NCI-H1105 (cell line): ENCODE results near the gene SRGAP1.

Experiments
- DNase-seq: peaks from one replicate; lab custom pipeline; 2025; lab: John Stamatoyannopoulos, UW

The SRGAP1 gene

DNA sequence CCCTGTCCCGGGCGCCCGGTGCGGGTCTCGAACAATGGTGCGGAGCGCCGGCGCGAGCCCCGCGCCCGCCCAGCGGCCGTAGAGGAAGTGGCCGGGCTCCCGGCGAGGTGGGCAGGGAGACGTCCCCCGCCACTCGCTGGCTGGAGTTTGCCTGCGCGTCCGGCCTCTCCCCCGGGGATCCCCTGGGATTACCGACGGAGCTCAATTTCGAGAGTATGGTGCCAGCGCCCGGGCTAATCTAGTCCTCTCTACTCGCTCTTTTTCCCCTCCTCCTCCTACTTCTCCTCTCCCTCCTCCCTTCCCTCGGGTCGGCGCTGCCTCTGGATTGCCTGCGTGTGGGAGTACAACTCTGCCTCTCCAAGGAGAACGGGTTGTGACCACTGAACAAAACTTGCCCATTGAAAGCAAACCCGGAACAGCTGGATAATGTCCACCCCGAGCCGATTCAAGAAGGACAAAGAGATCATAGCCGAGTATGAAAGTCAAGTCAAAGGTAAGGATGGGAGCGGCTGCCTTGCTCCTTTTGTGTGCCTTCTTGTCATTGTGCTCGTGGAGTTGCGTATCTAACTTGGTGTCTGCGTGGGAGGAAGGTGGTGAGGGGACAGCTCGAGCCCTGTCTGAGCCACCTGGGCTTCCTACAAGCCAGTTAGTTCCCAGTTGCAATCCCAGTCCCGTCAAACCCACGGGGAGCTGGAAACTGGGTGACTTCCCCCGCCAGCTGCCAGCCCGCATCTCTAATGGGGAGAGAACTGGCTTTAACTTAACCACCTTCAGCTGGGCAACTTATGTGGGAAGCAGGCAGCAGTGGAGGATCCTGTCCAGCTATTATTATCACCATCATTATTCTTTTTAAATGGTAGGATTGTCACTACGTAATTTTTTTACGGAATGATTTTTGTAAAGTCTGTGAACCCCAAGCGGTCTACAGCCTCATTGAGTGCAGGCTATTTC is at the start of gene SRGAP1:
SRGAP1 (plus strand) TSS at position 310 of the 951 bp plus-strand sequence; CDS start at position 427, 117 bp downstream.
- DNase-seq, result peak; percentile 48

DNA sequence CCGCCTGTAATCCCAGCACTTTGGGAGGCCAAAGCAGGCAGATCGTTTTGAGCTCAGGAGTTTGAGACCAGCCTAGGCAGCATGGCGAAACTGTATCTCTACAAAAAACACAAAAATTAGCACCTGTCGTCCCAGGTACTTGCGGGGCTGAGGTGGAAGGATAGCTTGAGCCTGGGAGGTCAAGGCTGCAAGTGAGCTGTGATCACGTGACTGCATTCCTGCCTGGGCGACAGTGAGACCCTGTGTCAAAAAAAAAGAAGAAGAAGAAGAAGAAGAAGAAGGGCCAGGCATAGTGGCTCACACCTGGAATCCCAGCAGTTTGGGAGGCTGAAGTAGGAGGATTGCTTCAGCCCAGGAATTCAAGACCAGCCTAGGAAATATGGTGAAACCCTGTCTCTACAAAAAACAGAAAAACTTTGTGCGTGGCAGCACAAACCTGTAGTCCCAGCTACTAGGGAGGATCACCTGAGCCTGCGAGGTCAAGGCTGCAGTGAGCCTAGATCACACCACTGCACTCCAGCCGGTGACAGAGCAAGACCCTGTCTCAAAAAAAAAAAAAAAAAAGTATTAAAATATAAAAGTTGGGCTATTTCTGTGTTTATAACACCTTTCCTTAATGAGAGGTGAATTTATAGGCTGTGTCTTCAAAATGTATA is 49.3 kb upstream of the SRGAP1 start:
- no peak for DNase-seq

DNA sequence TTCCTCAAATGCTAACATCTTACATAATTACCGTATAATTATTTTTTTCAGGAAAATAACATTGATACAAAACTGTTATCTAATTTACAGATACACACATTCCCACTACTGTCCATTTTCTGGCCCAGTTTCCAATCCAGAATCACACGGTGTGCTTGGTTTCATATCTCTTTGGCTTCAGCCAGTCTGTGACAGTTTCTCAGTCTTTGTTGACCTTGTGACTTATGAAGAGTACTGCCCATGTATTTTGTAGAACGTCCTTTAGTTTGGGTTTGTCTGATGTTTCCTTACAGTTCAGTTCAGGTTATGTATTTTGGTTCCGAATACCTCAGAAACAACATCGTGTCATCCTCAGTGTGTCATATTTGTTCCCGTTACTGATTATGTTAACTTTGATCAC is 48.6 kb upstream of the SRGAP1 start:
- DNase-seq, result no peak

DNA sequence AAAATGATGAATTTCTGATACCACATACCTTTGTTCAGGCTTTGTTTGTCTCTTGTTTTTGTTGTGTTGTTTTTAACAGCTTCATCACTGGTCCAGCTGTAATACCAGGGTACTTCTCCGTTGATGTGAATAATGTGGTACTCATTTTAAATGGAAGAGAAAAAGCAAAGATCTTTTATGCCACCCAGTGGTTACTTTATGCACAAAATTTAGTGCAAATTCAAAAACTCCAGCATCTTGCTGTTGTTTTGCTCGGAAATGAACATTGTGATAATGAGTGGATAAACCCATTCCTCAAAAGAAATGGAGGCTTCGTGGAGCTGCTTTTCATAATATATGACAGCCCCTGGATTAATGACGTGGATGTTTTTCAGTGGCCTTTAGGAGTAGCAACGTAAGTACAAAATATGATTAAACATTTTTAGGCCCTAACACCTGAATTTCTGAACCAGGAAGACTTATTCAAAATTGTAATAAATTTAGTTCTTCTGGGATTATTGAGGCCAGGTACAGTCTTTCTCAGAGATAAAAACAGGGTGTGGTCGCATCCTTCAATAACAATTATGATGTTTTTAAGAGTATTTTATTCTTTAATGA is 42.4 kb upstream of the SRGAP1 start:
- DNase-seq, result peak; percentile 38

DNA sequence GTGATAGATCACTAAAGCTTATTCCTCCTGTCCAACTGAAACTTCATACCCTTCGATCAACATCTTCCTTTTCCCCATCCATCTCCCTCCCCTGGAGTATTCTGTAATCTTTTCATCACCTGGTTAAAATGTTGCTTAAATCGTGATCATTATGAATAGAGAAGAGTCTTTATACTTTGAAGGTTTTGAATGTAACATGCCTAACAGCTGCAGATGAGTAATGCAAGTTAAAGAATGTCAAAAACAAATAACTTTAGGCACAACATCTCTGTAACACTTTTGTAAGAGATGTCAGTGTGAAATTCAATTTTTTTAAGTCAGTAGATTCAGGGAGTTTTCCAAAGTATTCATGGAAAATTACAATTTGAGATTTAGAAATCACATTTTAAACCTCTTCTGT is 39.8 kb upstream of the SRGAP1 start:
- DNase-seq, result no peak

DNA sequence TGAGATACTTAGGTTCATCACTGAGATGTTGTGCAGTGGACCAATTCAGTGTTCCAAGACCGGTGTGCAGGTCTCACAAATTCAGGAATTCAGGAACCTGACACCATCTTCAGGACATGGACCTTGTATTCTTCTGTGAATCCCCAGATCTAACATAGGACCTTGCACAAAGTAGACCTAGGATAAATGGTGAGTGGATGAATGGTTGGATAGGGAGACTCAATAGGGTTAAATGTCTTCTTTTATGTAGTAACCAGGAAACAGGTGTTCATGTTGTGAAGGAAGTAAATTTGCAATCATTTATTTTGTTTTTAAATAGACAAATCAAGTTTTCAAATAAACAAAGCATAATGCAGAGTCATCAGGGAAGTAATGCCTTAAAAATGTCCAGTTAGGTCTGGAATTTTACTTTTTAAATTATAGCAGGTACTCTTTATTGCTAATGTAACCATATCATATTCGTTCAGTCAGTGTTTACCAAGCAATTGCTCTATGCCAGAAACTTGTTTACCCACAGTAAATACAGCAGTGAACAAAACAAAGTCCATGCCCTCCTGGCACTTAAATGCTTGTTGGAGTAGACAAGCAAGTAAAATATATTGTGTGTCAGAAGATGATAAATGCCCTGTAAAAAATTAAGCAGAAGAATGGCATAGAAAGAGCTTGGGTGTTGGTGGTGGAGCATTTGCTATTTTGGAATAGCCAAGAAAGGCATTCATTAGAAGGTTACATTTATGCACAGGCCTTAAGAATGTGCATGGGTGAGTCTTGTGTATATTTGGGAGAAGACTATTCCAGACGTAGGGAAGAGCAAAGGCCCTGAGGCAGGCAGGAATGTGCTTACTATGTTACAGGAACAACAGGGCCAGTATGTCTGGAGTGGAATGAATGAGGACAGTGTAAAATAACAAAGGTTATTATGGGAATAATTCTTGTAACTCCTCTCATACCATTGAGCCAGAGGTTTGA is 38.5 kb upstream of the SRGAP1 start:
- DNase-seq, result peak; percentile 76

DNA sequence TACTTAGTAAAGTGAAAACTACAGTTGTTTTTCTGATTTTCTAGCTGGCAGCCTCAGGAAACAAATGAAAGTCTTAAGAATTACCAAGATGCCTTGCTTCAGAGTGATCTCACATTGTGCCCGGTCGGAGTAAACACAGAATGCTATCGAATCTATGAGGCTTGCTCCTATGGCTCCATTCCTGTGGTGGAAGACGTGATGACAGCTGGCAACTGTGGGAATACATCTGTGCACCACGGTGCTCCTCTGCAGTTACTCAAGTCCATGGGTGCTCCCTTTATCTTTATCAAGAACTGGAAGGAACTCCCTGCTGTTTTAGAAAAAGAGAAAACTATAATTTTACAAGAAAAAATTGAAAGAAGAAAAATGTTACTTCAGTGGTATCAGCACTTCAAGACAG is 35.9 kb upstream of the SRGAP1 start:
- DNase-seq, result no peak

DNA sequence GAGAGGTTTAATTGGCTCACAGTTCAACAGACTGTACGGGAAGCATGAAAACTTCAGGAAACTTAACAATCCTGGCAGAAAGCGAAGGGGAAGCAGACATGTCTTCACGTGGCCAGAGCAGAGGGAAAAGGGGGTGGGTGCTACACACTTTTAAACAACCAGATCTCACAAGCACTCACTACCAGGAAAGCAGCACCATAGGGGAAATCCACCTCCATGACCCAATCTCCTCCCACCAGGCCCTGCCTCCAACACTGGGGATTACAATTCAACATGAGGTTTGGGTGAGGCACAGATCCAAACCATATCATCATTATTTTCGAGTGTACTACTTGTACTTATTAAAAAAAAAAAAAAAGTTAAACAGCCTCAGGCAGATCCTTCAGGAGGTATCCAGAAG is 34.9 kb upstream of the SRGAP1 start:
- no peak for DNase-seq

DNA sequence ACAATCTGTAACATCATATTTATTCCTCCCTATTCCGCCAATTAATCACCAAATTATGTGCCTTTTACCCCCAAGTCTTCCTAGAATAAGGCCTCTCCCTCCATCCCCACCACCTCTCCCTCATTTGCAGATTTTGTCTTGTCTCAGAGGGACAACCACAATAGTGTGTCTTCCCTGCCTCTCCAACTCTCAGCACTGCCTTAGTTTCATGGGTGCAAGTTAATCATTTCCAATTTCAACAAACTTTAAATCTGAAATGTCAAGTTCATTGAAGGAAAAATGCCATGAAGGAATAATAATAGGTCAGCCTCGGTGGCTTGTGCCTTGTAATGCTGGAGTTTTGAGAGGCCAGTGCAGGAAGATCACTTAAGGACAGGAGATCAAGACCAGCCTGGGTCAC is 33.2 kb upstream of the SRGAP1 start:
- DNase-seq, result no peak

DNA sequence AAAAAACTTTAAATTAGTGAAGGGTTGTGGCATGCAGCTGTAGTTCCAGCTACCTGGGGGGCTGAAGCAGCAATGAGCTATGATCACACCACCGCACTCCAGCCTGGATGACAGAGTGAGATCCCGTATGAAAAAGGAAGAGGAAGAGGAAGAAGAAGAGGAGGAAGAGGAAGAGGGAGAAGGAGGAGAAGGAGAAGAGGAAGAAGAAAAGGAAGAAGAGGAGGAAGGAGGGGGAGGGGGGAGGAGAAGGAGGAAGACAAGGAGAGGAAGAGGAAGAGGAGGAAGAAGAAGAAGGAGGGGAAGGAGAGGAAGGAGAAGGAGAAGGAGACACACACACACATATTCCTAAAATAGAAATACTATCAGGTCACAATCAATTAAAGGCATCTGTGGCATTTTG is 32.7 kb upstream of the SRGAP1 start:
- DNase-seq, result no peak

DNA sequence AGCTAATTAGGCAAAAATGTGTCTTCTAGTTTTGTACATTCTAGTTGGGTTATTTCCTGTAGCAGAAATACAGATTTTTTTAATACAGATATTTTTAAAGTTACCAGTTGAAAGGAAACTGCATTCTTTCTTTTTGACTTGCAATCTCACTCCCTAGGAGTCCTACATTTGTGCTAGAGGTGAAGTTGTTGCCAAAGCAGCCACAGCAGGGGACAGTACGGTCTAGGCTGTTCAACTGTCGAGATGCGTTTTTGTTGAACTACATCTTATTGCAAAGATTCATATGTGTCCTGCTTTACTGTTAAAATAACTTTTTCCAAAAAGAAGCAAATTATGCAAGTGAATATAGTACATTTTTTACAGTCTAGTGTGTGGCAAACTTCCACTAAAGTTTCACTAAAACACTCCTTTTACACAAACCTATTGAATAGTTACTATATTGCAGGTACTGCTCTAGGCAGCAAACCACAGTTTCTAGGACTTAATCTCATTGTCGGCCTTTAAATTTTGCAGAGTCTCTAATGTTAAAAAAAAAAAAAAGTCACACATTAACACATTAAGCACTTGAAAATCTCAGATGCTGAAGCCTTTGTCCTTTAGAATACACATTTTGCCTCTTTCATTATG is 30.2 kb upstream of the SRGAP1 start:
- no peak for DNase-seq

DNA sequence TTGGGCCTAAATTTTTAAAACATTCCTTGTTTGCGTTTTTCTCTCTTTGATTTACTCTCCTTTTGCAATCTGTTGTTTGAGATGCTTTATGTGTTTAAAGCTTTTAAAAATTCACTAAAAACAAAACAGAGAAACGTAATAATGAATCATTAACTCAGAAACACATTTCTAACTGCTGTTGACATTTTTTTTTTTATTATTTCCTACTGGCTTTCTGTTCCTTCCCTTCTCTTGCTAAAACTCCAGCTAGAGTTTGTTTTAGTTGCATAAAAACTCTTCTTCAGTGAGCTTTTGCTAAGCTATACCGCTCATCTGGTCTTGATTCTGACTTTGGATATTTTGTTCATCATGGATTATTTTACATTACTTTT is 29.0 kb upstream of the SRGAP1 start:
- no peak for DNase-seq

DNA sequence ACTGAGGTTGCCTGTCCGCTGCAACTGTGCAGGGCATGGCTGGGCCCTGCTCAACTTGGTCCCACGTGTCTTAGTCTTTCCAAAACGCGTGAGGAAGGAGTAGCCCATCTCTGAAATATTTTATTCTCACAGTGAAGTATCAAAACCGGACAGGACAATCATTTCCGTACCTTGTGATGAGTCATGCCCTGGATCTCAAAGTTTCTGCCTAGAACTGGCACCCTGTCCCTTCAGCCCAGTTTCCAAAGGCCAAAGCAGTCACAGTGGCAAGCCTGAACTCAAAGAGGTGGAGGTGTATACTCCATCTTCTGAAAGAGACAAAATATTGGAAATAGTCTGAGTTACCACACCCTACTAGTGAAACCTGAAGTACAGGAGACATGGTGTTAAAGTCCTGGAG is 28.5 kb upstream of the SRGAP1 start:
- DNase-seq, result no peak

DNA sequence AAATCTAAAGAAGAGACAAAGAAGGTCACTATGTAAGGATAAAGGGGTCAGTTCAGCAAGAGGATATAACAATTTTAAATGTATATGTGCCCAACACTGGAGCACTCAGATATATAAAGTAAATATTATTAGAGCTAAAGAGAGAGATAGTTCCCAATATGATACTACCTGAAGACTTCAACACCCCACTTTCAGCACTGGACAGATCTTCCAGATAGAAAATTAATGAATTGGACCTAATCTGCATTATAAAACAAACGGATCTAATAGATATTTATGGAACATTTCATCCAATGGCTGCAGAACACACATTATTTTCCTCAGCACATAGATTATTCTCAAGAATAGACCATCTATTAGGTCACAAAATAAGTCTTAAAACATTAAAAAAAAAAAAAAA is 24.1 kb upstream of the SRGAP1 start:
- no peak for DNase-seq

DNA sequence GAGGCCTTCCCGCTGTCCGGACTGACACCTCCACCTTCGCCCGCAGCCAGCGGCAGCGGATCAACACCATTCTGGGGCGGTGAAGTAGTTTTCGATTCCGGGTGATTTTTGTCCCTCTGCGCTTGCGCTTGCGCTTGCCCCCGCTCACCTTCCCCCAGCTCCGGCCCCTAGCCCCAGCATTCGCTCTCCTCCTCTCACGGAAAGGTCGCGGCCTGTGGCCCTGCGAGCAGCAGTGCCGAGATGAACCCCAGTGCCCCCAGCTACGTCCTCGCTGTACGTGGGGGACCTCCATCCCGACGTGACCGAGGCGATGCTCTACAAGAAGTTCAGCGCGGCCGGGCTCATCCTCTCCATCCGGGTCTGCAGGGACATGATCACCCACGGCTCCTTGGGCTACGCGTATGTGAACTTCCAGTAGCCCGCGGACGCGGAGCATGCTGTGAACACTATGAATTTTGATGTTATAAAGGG is 22.7 kb upstream of the SRGAP1 start:
- DNase-seq, result no peak

DNA sequence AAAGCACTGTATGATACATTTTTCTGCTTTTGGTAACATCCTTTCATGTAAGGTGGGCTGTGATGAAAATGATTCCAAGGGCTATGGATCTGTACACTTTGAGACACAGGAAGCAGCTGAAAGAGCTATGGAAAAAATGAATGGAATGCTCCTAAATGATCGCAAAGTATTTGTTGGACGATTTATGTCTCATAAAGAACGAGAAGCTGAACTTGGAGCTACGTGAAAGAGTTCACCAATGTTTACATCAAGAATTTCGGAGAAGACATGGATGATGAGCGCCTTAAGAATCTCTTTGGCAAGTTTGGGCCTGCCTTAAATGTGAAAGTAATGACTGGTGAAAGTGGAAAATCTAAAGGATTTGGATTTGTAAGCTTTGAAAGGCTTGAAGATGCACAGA is 22.1 kb upstream of the SRGAP1 start:
- no peak for DNase-seq

DNA sequence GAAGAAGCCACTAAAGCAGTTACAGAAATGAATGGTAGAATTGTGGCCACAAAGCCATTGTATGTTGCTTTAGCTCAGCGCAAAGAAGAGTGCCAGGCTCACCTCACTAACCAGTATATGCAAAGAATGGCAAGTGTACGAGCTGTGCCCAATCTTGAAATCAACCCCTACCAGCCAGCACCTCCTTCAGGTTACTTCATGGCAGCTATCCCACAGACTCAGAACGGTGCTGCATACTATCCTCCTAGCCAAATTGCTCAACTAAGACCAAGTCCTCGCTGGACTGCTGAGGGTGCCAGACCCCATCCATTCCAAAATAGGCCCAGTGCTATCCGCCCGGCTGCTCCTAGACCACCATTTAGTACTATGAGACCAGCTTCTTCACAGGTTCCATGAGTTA is 21.5 kb upstream of the SRGAP1 start:
- no peak for DNase-seq

DNA sequence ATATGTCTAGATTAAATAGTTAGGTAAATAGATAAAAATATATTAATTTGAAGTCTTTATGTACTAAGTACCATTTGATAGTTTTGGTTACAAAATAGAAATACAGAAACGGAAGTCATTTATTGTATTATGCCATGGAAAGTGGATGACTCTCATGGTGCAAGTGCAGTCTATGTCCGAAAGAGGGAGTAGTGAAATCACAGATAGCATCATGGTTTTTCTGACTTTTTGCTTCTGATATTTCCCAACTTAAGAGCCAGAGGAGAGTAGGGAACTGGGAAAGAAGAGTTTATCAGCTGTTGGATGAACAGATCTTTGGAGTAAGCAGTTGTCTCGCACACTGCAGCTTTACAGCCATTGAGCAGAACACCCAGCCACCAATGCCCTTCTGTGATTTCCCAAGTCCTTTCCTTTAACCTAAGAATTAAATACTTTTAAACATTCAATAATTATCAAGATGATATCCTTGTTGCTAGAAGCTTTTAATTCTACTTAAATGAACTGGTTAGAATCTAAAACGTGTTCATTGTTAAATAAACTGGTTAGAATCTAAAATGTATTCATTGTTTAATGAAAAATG is 18.4 kb upstream of the SRGAP1 start:
- DNase-seq, result peak; percentile 40

DNA sequence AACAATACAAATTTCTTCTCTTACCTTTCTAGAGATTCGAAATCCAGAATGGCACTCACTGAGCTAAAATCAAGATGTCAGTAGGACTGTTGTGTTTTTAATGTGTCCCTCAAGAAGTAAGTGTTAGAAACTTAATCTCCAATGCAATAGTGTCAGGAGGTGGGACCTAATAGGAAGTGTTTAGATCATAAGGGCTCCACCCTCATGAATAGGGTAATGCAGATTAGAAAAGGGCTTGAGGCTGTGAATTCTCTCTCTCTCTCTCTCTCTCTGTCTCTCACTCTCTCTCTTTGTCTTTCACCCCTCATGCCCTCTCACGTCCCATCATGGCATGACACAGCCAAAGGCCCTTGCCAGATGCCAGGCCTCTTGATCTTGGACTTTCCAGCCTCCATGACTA is 15.6 kb upstream of the SRGAP1 start:
- DNase-seq, result no peak

DNA sequence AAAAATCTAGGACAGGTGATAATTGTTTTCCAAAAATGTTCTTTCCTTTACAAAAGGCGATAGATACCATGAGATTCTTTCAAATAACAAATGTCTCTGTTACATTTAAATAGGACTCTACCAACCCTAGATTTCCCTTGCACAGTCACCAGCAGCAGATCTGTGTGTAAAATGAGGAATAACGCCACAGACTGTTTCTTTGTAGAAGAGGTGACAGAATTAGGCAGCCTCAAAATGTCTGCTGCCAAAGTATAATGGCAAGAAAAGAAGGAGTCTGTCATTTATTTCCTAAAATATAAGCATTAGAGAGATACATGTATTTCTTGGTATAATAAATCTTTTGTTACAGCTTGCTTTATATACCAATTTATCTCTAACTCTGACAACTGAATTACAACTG is 8.5 kb upstream of the SRGAP1 start:
- DNase-seq, result no peak

DNA sequence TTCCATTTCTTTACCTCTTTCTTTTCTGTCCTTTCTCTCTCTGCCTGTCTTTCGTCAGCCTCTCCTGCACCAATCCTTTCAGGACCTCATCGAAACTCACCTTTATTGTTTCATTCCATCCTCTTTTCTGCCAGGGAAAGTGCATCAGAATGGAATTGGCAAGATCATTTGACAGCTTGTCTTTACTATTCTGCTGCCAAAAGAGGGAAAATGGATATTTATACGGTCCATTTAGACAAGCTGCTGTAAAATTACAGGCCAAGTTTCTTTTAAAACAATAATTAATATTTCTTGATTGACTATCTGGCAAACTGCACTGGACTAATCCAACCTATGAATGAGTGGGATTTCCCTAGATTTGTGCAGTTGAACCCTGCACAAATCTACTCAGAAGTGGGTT is 7.6 kb upstream of the SRGAP1 start:
- no peak for DNase-seq
